HG03139 (cell line): ENCODE results near the gene CLDN20.

ENCODE experiments used
- ATAC-seq: cut with Tn5 transposase; IDR thresholded peaks from one replicate; pipeline ENCODE4 v1.9.1; 2021; ENCODE audit not compliant: unreplicated experiment

The CLDN20 gene

DNA sequence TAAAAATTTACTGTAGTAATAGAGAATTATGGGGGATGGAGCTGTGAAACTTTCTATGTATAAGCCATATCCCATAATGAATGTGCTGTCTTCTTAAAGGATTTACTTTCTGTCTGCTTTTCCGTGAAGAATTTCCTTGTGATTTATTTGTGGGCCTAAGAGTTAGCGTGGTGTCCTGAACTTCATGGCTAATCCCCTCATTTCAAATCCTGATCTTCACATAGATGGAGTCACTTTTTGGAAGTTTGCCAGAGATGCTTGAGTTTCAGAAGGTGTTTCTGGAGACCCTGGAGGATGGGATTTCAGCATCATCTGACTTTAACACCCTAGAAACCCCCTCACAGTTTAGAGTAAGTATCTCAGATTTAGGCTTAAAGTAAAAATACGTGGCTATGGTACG lies 19.4 kb upstream of the CLDN20 start:
- no peak for ATAC-seq

DNA sequence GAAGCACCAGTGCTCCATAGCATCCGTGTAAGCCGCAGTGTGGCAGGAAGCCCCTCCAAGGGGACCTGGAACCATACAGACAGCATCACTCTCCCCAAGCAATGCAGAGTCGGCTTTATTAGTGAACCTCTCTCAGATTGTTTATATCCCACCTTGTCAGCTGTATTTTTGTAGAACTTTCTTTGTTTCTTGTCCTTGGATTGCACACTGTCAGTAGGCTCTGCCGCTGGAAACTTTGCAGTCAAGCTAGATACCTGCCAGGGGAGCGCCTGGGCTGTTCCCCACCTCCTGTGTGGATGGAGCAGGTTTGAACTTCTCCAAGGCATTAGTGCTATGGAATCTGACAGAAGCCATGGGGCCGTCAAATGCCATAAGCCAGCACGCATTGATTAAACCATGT lies 18.6 kb upstream of the CLDN20 start:
- no peak for ATAC-seq

DNA sequence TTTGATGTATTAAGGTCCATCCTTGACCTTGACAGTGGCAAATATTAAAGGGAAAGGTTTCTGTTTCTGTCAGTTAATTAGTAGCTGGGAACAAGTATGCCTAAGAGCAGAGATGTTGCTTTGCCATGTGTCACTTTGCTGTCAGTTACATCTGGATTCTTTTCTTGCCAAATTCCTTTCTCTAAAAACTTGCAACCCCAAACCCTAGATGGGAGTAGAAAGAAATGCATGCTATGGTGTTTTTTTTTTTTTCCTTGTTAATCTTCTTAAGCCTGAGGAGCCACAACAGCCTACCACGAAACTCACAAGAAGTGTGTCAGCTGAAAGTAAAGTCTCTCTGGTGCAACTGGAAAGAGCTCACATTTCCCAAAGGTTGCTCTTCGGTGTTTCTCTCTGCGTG lies 18.0 kb upstream of the CLDN20 start:
- no peak for ATAC-seq

DNA sequence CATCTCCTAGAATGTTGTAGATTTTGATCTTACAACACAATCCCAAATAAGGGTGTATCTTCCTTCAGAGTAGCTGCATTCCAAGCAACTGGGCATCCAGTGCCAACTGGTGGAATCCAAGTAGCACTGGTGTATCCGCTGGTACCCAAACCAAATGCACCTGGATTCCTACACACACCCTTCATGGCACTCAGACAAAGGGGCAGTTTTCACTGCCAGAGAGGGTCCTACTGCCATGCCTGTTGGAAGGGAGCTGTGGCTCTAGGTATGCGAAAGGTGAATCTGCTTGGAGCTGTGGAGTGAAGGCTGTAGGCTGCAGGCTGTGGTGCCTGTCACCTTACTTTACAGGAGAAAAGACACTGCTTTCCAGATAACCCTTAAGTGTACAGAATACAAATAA lies 17.0 kb upstream of the CLDN20 start:
- ATAC-seq, result no peak

DNA sequence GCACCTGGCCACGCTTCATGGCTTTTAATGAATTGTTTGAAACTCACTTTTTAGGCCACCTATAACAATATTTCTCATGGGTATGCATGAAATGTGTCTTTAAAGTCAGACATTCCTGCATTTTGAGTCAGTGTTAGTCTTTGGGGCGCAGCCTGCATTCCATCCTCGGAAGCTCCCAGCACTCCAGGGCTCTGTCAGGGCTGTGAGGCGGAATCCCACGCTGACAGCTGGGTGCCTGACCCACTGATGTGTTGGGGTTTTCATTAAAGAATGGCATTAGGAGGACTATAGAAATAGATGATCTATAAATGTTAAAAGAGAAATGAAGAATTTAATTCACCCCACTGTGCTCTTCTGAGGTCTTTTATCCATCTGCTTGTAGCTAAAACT lies 16.2 kb upstream of the CLDN20 start:
- no peak for ATAC-seq

DNA sequence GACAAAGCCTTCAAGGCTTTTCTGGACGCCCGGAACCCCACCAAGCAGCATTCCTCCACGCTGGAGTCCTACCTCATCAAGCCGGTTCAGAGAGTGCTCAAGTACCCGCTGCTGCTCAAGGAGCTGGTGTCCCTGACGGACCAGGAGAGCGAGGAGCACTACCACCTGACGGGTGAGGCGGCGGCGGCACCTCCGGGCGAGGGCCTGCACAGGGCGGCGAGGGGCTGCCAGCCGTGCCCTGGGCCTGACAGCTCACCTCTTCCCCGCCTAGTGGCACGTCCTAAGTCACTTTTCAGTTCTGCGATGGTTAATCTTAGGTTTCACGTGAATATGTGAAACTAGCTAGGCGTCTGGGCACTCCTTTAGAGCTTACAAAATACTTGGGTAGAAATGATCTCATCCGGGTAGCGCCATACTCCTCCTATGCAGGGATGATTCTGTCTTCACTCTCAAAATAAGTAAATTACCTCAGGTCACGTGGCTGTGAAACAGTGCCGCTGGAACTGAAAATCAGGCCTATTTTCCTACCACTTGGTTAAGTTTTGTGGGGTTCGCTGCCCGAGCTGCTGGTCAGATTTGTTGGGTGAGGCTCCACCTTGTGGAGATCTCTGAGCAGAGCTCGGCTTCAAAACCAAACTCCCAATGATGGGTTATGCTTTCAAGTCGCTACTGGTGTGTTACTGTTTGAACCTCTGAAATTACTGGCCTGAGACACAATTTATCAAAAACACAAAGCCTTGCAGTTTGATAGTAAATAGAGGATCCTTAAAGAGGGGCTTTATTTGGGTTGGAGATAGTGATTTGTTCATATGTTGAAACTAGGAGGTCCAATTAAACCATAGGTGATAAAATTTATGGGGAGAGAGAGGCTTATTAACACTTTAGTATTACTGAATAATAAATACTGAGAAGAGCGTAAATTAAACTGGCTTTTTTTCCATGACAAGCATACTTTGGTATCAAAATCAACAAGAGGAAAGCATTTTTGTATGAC lies 15.5 kb upstream of the CLDN20 start:
- ATAC-seq, result no peak

DNA sequence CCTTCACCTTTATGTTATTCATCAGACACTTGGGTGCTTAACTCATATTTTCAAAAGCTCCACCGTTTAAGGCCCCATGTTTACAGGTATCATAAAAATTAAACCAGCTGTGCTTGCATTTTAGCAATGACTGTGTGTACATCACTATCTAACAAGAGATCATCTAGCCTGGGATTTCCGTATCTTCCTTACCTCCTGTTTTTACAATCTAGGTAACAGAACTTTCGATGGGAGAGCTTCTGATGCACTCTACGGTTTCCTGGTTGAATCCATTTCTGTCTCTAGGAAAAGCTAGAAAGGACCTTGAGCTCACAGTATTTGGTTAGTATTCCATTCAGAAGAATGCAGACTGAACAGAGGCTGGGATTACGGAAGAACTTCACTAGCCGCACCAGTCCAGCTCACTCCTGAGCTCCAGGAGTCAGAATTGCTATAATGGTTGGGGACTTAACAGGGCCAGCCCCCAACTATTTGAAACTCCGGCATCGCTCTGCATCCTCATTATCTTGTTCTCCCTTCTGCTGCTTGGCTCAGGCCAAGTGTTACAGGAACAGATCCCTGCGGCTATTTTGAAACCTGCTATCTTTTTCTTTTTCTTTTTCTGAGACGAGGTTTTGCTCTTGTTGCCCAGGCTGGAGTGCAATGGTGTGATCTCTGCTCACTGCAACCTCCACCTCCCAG lies 13.0 kb upstream of the CLDN20 start:
- ATAC-seq, result no peak

DNA sequence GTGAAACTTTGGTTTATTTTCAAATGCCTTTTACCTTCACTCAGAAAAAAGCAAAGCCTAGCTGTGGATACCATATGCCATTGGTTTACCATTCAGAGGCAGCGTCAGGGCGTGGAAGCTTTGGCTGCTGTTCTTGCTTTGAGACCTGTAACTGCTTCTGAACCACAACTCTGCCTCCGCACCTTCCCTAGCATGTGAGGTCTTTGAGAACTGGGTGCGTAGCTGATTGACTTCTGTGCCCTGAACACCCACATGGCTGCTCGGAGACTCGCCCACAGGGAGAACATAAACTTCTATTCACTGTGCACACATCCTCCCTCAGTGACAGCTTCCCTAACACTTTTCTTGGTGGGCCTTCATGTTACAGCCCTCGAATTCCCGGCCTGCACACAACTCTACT lies 11.2 kb upstream of the CLDN20 start:
- ATAC-seq, result no peak

DNA sequence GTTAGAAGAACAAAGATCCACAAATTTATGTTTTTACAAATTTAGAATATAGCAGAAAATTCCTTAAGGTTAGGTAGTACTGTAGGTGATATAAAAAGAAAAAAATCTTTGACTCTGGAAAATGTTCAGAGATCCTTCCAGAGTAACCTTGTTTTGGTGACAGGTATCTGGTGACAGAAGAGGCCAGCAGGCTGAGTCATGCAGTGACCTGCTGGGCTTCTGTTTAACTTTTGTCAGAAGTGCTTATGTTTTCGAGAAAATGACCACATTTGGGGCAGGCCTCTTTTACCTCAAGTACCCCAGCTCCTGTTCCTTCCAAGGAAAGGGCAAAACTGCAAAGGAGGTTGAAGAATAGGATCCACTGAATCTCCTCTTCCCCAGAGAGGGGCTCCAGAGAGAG lies 10.5 kb upstream of the CLDN20 start:
- ATAC-seq, result no peak

DNA sequence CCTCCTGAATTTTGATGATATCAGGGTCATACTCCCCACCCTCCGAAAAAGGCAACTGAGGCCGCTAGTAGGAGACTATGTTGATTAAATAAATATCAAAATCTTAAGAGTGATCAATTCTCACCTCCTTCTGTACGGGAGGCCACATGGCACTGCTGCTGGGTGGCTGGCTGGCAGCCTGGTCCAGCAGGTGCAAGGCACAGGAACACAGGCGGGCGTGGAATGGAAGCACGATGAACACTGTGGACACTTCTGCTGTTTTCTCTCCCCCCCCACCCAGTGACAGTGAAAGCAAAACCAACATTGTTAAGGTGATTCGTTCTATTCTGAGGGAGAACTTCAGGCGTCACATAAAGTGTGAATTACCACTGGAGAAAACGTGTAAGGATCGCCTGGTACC lies 9.7 kb upstream of the CLDN20 start:
- ATAC-seq, result no peak

DNA sequence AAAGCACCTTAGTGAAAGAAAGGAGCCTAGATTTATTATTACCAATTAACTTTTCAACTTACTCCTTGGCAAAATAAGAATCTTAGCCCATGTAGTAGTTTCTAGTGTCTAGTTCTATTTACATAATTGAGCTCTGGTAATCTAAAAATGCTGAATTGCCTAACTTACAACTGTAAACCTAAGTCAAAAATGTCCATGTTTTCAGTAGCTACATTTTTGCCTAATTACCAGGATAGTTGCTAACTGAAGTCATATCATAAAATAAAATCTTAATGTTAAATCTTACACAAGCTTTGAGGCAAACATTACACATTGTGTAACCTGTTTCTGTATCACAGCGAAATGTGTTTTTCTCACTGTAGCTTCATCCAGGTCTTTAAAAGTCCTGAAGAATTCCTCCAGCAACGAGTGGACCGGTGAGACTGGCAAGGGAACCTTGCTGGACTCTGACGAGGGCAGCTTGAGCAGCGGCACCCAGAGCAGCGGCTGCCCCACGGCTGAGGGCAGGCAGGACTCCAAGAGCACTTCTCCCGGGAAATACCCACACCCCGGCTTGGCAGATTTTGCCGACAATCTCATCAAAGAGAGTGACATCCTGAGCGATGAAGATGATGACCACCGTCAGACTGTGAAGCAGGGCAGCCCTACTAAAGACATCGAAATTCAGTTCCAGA lies 7.6 kb upstream of the CLDN20 start:
- ATAC-seq, result no peak

DNA sequence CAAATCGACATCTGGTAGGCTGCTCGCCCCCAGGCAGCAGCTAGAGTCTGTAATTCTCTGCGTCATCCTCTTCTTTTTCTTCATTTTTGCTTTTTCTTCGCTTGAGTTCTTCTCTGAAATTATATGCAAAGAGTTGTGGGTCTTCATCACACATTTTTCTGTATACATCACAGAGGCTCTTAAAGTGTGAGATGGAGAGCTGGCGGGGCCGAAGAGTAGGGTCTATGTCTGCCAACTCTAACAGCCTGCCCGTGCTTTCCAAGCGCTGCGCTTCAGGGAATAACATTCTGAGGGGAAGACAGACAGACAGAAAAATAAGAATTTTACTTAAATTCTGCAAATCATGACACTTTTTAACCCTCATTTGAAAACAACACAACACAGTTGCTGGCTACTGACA lies 6.0 kb upstream of the CLDN20 start:
- ATAC-seq, result no peak

DNA sequence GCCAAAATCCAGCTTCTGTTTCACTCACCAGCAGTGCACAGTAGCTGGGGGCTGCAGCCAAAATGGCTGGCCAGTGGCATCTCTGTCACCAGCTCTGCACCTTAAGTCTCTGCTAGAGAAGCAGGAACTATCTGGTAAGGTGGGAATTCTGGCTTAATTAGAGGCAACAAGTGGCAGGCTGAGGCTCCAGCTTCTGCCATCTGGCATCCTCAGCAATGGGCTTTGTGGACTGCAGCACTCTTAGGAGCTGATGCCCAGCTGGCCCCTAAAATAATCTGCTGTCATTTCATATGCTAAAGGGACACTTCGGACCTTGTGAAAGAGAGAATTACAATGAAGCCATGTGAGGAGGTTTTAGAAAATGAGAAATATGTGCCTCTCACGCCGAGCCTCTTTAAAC lies 4.6 kb upstream of the CLDN20 start:
- no peak for ATAC-seq

DNA sequence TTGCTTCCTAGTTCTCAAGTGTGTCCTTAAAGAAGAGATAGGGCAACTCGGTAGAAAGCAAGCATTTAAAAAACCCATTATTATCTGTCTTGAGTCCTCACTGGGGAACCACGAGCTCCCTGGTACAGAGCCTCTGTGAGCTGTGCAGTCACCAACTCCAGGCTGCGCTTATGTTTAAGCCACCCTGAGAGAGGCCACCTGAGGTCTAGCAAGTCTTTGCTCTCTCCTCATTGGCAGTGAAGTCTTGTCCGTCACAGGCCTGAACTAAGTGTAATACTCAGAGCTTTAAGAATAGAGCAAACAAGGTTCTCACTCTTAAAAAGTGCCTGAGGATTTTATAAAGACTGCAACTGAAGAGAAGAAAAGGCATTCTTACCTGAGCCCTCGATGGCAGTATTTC lies 3.9 kb upstream of the CLDN20 start:
- ATAC-seq, result no peak

DNA sequence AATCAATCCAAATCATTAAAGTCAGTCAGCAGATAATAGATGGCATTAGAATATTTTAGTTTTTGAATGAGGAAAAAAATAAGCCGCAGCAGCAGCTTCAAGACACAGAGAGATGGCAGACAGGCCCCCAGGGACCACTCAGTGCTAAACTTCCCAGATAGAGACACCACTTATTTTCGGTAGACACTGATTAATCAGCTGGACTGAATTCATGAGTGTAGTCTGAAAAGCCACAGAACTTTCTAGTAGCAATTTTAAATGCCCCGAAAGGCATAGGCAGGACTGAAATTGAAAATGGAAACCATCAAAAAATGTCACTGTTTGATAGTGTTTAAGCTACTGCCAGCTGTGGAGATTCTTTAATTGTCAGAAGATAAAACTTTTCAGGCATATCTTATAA lies 3.1 kb upstream of the CLDN20 start:
- ATAC-seq, result no peak

DNA sequence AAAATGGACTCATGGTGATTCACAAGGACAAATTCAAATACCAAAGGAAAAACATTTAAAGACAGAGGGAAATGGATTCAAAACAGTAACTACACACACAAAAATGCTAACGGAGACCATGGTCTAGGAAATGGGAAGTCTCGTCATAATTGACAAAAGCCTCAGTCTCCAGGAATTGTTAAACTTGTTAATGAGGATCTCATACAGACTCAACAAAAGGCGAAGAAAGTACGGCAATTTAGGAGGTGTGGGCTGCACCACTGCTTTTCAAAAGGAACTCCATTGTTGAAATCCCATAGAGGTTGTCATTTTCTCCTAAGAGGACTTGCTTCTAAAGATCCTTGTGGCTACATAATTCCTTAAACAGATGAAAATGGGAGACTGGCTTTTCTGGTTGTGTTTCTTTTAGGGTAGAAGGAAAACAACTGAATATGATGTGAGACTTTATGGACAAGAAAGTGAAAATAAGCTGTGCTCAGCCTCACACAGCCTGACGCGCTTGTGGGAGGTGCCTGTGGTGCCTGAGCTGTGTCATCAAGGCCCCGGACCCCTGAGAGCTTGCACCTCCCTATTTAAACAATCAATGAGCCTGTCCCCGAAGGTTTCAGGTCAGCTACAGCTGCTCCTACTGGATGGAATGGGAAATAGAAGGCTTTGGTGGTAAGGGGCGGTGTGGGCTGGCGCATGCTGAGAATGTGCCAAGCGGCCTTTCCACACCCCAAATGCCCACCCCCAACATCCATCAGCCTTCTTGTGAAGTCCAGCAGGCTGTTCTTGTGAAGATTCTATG lies 2.5 kb upstream of the CLDN20 start:
- no peak for ATAC-seq

DNA sequence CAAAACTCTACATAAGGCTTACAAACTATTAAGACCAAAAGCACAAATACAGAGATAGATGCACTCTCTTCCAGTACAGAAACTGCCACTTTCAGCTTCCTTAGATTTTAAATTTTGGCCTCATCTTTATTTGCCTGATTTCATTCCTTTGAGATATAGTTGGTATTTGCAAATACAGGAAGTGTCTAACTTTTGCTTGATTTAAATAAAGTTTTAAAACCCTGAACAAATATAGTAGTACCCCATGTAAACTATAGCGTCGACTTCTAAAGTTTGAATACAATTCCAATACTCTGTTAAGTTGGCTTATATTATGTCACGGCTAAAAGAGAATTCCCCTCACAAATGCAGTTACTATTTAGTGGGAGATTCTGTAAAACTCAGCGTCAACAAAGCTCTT lies 1.2 kb upstream of the CLDN20 start:
- ATAC-seq, result no peak

DNA sequence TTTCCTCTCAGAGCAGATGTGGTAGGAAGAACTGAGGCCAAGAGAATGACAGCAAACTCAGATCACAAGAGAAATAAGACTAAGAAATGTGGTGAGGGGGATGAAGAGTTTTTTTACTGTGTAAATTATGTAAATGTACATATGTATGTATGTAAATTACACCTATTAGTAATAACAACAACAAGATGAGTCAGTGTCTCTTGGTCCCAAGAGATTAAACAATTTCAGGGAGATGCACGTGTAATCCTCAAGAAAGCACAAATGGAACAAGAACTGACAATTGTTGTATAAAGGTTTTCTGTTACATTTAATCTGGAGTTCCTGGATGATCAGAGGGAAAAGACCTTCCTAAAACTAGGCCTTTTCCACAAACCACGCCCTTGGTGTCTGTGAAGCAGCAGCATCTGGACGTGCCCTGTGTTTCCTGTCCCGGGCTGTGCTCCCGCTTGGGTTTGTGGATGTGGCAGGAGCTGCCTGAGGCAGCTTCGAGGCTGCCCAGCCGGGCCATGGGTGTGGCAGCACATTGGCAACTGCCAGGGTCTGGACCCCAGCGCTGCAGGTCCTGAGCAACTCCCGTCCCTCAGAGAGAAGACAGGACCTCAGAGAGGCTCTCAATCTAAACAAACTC lies 994 bp downstream of the CLDN20 start:
- ATAC-seq, result no peak

DNA sequence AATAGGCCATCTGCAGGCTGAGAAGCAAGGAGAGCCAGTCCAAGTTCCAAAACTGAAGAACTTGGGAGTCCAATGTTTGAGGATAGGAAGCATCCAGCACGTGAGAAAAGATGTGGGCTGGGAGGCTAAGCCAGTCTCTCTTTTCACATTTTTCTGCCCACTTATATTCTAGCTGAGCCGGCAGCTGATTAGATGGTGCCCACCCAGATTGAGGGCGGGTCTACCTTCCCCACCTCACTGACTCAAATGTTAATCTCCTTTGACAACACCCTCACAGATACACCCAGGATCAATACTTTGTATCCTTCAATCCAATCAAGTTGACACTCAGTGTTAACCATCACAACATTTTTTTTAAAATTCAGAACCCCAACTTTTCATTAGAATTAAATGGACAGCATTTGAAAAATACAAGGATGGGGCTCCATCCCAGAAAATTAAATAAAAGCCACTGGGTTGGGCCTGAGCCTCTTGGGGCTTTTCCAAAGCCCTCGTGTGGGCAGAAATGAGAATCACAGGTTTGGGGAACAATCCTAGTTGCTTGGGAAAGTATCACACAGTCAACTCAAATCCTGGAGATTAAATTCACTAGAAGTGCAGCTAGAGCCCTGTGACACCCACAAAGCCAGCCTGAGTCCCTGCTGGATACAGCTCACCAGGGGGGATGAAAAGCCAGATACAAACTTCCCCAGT lies 2.2 kb downstream of the CLDN20 start:
- no peak for ATAC-seq

DNA sequence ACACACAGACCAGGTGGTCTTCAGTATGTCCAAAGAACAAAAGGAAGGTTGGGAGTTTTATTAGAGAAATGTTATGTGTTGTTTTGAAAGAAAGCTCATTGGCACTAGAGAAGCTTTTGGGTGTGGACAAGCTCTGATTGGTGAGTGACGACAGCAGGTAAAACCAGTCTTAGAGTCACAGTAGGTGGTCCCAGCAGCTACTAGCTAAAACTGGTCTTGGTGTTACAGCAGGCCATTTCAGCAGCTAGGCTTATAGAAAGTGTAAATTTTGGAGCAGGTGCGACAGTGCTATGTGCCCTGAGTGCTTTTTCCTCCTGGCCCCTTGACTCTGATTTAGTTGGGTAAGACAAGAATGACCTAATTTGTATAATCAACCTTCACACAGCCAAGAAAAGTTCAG lies 3.6 kb downstream of the CLDN20 start:
- ATAC-seq, result no peak
